ENCODE measurements around the gene TEX14.
"Not testable (repeated sequence)": the region's sequence is repeated elsewhere in the genome, so short reads cannot be mapped to it uniquely, and the experiment has no call there.

Gene TEX14

DNA sequence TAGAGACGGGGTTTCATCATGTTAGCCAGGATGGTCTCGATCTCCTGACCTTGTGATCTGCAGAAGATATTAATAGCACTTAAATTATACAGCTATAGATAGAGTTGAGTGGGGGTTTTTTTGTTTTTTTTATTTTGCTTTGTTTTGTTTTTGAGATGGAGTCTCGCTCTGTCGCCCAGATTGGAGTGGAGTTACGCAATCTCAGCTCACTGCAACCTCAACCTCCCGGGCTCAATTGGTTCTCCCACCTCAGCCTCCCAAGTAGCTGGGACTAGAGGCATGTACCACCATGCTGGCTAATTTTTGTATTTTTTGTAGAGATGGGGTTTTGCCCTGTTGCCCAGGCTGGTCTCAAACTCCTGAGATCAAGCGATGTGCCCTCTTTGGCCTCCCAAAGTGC, 1.8 kb downstream of the TEX14 start:
- DNase-seq: not testable (repeated sequence)

DNA sequence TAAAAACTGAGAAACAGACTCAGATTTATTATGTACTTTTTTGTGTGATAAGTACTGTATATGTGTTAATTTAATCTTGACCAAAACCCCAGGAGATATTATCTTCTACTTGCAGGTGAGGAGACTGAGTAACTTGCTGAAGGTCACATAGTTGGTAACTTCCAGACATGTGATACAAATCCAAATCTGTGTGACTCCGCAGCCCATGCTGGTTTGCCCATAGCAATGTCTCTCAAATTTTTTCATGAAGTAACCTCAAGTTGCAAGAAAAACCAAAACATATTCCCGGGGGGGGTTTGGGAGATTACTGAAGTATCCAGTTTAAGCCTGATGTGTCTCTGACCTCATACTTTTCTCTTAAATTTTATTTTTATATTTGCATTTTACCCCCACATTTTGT, 3.3 kb downstream of the TEX14 start:
- no peak for DNase-seq

DNA sequence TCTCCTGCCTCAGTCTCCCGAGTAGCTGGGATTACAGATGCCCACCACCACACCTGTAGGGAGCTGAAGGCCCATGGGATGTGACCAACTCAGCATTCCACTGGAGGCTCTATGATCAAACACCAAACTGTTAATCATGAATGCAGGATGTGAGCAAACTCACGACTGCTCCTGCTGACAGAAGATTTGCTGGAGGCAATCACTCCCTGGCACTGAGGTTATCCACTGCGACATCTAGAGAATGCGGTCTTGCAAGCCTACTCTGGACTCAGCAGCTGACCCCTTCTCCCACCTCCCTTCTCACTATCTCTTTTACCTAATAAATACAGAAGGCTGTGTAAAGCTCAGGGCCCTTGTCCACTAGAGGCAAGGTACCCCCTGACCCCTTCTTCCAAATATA, 4.9 kb downstream of the TEX14 start:
- DNase-seq: no peak

DNA sequence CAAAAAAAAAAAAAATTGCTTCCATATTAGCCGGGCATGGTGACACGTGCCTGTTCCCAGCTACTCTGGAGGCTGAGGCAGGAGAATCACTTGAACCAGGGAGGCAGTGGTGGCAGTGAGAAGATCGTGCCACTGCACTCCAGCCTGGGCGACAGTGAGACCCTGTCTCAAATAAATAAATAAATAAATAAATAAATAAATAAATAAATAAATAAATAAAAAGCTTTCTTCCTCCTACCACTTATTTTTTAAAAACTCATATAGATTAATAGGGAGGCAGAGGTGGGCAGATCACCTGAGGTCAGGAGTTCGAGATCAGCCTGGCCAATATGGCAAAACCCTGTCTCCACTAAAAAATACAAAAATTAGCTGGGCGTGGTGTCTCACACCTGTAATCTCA, 7.4 kb downstream of the TEX14 start:
- DNase-seq: not testable (repeated sequence)

DNA sequence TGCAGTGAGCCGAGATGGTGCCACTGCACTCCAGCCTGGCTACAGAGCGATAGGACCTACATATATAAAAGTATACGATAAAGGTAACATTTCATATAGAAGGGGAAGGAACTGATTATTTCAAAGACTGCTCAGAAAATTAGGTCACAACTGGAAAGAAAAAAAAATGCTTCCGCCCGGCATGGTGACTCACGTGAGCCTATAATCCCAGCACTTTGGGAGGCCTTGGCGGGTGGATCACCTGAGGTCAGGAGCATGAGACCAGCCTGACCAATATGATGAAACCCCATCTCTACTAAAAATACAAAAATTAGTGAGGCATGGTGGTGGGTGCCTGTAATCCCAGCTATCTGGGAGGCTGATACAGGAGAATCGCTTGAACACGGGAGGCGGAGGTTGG, 7.8 kb downstream of the TEX14 start:
- DNase-seq: no peak

DNA sequence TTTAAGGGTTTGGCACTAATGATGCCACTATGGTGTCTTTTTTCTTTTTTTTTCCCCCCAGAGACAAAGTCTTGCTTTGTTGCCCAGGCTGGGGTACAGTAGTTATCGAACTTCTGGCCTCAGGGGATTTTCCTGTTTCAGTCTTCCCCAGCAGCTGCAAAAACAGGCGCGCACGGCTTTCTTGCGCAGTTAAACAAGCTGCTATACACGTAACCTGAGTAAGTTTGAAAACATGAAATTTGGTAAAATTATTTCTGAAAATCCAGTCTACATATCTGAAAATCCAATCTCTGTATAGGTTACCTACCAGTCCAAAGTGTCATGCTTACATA, 11.8 kb downstream of the TEX14 start:
- DNase-seq: no peak

DNA sequence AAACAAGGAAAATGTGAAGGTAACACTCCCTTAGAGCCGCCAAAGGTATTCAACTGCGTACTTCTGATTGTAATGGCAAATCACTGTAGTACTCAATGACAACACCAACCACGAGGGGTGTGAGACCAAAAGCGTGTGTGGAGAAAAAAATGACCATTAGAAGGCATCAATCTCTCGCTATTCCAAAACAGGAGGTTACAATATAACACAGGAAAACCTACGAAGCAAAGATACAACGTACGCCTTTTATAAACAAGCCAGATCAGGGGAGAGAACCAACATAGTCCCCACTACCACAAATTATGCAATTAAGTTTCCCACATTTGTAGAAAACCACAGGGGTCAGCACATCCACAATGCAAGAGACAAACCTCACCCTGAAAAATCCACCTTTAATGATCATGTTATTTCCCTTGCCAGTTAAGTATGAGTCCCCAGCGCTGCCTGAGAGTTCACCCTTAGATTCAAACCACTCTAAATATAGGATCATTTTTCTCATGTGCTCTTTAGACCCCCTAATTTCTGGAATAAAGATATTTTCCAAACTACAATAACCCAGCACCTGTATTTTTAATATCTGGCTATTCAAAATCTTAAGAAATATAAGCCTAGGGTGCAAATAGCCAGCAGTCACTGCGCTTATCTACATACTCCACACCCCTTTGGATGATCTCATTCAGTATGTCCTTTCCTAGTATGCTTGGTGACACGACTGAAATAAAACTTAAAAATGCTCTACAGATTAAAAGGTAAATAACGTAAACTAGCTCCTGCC, 12.4 kb downstream of the TEX14 start:
- peak; percentile 38 for DNase-seq

DNA sequence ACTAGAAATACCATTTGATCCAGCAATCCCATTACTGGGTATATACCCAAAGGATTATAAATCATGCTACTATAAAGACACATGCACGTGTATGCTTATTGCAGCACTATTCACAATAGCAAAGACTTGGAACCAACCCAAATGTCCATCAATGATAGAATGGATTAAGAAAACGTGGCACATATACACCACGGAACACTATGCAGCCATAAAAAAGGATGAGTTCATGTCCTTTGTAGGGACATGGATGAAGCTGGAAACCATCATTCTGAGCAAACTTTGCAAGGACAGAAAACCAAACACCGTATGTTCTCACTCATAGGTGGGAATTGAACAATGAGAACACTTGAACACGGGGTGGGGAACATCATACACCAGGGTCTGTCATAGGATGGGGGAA, 13.6 kb downstream of the TEX14 start:
- not testable (repeated sequence) for DNase-seq

DNA sequence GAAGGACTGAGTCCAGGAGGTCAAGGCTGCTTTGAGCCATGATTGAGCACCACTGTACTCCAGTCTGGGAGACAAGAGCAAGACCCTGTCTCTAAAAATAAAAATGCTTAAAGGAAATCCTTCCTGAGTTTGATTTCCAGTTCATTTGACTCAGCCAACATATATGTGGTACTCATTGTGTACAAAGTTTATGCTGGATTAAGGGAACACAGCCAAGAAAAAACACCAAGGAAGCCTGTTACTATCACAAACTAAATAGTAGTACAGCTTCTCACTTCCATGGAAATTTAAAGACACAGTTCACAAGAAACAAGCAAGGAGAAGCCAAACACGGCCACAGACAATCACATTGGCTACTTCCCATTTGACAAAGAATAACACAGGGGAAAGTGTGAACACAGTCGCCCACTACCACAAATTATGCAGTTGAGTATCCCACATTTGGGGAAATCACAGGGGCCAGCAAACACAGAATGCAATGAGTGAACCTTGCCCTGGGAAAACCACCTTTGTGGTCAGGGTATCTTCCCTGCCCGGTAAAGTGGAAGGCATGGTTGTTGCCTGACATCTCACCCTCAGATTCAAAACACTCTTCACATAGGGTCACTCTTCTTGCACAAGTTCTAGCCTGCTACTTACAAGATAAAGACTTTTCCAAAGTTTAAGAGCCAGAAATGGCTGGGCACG, 14.5 kb downstream of the TEX14 start:
- no peak for DNase-seq

DNA sequence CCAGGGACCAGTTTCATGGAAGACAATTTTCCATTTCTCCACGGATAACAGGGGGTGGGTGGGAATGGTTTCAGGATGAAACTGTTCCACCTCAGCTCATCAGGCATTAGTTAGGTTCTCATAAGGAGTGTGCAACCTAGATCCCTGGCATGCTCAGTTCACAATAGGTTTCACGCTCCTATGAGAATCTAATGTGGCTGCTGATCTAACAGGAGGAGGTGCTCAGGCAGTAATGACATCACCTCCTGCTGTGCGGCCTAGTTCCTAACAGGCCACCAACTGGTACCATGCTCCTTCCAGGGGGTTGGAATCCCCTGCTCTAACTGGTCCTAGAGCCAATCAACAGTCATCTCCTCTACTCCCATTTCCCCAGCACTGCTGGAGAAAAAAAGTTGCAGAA, 19.9 kb downstream of the TEX14 start:
- no peak for DNase-seq

DNA sequence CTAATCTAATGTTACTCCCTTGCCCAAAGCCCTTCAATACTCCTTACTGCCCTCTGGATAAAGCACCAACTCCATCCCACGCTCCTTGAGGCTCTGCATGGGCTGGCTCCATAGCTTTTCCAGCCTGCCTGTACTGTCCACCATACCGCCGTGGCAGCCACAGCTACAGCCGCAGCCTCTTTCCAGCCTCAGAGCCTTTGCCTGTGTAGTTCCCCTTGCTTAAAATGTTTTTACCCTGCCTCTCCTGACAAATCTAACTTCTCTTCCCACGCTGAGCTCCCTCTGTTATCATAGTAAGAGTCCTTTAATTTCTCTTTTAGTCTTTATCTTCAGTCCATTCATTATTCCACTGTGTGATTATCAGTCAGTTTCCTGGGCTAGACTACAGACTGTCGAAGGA, 22.0 kb downstream of the TEX14 start:
- DNase-seq: no peak

DNA sequence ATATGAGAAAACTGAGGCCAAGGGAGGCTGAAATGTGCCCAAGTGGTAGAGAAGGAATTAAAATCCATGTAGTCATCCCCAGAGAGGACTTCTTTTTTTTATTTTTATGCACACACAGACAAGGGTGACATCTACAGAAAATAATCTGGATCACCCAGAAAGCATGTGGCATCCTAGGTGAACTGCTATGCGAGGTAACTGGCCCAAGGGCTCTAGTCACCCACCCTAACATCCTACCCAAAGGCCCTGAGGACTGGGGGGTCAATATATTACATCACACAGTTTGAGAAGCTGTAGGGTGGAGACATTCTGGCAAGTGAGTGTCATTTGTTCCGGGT, 23.3 kb downstream of the TEX14 start:
- DNase-seq: no peak

DNA sequence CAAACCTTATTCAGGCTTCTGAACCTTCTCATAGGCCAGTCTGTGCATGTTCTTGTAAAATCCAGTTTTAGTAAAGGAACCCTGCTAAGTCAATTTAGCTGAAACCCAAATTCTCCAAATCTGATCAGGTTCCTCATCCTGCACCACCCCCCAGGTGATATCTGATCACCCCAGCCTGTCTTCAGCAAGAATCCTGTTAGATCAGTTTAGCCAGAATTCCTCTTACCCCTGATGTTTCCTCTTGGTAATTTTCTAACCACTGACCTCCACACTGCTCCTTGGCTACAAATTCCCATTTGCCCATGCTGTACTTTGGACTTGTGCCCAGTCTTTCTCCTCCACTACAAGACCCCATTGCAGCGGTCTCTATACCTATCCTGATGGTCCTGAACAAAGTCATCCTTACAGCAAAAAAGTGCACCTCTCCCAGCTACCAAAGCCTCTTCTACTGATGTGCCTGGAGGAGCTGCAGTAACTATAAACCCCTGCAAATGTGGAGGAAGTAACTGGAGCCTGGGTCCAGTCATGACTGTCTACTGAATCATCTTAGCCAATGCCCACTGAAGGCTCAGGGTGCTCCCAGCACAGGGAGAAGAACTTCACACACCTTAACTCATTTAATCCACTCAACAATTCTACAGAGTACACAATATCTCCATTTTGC, 23.8 kb downstream of the TEX14 start:
- DNase-seq: no peak

DNA sequence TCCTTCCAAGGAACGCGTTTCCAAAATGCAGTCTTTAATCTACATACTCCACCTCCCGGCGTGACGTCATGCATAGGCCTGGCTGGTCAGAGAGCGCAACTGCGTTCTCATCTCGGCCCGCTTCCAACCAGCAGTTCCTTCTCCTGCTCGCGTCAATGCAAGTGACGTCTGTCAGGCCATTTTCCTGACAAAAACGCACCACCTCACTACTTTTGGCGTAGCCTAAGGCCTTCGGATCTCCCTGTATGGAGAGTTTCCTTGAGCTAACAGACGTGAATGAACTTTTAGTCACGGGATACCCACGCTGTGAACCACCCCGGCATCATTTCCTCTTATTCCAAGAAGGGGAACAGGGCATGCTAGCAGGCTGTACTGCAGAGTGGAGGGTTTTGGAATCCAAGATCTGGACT, 25.0 kb downstream of the TEX14 start:
- peak; percentile 48 for DNase-seq

DNA sequence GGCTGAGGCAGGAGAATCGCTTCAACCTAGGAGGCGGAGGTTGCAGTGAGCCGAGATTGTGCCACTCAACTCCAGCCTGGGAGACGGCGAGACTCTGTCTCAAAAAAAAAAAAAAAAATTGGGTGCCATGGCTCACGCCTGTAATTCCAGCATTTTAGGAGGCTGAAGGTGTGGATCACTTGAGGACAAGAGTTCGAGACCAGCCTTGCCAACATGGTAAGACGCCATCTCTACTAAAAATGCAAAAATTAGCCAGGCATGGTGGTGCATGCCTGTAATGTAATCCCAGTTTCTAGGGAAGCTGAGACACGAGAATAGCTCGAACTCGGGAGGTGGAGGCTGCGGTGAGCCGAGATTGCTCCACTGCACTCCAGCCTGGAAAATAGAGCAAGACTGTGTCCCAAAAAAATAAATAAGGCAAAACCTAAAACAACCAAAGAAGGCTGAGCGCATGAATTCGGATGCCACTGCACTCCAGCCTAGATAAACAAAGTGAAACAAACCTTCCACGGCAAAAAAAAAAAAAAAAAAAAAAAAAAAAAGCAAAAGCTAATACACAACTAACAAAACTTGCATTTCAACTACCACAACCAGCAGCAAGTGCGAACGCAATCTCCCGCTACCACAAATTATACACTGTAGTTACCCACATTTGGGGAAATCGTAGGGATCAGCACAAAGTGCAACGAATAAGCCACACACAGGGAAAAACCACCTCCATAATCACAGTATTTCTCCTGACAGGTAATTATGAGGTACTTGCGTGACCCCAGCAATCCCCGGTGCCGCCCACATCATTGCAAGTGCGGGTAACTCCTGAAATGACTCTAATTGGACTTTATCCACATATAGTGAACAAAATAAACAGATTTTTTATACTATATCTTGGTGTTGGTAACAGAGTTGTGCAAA, 25.6 kb downstream of the TEX14 start:
- no peak for DNase-seq

DNA sequence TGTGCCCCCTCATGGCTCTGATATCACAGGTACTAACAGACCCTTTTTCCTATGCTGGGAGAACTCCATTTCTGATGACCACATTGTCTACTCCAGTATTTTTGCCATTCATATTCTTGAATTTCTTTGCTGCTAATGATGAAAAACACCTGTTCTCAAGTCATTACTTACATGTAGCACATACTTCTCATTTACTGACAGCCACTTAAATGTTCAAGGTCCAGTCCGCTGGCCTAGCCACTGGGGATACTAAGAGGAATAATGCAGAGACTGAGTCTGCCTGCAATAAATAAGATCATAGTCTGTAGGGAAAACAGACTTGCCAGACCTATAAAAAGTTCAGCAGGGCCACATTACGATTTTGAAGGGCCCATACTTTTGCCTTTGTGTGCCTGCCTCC, 27.5 kb downstream of the TEX14 start:
- DNase-seq: no peak

DNA sequence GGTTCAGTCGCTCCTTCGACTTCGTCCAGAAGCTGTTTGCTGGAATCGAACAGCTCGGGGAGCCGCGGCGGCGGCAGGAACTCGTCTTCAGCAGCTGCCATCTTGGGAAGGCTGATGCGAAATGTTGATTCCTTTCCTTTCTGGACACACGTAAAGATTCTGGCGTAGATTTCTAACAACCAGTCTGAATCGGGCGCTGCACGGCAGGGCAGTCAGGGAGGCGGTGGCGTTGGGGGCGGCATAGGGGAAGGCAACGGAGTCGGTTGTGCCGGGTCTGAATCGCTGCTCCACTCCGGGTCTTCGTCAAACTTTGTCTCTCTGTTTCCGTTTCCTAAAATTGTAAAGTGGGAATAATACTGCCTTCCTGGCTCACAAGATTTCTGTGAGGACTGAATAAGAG, 30.3 kb downstream of the TEX14 start:
- no peak for DNase-seq

DNA sequence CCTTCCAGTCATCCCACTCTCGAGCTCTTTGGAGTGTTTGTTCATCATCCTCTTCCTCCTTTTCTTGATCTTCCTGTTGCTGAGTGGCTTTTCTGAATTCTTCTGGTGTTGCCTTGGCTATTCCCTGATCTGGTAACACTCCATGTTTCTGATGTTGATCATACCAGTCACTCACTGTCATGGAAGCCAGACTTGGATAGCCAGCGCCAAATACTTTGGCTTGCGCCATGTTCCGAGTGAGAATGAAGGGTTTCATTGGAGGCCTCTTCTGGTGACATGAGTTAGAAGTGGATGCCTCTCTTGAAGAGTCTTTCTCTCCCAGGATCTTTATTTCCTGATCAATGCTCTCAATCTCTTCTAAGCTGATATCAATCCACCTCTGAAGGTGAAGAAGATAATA, 31.2 kb downstream of the TEX14 start:
- no peak for DNase-seq

DNA sequence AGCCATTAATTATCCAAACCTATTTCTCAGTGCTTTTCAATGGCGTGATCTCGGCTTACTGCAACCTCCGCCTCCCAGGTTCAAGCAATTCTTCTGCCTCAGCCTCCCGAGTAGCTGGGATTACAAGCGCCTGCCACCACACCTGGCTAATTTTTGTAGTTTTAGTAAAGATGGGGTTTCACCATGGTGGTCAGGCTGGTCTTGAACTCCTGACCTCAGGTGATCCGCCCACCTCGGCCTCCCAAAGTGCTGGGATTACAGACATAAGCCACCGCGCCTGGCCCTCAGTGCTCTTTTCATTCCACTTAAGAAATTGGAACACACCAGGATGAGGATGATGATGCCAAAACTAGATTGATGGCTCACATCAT, 32.1 kb downstream of the TEX14 start:
- DNase-seq: not testable (repeated sequence)

DNA sequence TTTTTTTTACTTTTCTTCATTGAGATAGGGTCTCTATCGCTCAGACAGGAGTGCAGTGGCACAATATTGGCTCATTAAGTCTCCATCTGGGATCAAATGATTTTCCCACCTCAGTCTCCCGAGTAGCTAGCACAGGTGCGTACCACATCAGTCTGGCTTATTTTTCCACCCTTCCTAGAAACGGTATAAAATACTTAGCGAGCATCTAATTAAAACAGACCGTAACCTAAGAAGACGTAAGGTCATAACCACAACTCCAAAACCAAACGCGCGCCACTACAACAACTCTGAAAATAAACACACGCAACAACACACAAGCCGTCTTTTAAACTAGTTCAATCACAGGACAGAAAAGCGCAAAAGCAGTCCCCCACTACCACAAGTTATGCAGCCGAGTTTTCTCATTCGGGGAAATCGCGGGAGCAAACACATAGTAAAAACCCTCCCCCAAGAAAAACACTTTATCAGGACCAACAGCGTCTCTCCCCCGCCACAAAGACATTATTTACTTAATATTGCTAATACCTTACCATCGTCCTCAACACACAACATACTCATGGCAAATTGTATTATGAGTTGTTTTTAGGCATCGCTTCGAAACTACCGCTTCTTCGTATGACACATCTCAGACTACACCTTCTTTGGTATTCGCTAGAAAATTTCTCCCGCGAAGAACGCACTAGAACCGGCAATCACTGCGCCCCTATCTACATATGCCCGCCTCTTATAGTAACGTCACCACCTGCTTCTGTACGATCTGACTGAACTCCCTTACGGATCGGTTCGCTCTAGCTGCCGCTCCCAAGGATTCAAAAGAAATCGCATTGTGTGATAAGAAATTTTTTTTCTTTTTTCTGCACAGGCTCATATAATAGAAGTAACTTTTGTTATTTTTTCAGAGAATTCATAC, 32.8 kb downstream of the TEX14 start:
- peak; percentile 93 for DNase-seq

DNA sequence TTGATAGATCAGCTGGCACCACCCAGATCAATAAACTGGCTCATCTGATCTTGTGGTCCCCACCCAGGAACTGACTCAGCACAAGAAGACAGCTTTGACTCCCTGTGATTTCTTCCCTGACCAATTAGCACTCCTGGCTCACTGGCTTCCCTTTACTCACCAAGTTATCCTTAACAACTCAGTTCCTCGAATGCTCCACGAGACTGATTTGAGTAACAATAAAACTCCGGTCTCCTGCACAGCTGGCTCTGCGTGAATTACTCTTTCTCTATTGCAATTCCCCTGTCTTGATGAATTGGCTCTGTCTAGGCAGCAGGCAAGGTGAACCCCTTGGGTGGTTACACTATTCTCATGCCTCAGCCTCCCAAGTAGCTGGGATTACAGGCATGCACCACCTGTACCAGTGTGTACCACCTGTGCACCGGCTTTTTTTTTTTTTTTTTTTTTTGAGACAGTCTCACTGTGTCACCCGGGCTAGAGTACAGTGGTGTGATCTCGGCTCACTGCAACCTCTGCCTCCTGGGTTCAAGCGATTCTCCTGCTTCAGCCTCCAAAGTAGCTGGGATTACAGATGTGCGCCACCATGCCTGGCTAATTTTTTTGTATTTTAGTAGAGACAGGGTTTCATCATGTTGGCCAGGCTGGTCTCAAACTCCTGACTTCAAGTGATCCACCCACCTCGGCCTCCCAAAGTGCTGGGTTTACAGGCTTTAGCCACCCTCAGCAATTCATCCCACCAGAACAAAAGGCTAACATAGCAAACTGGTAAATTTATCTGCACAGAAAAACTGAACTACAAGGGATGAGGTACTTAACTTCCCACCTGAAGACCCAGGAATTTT, 33.7 kb downstream of the TEX14 start:
- DNase-seq: peak; percentile 72

Measured in activated CD4-positive, alpha-beta T cell treated with anti-CD3 and anti-CD28 coated beads, Interleukin-10, Interleukin-2, amounts not matched to agents 100 ng/mL and 50 ng/mL, durations not matched to agents 16 hours and 8 hours (primary cell).